Measurements from ENCODE around the gene HDAC5.
"Not testable (repeated sequence)": the region's sequence is repeated elsewhere in the genome, so short reads cannot be mapped to it uniquely, and the experiment has no call there.

HDAC5 gene

GRCh38 chr17:44132275-44132821 is 8.9 kb upstream of the HDAC5 start:
- DNase-seq (ENCODE audit: low spot score): no peak

- DNase-seq (ENCODE audit: low spot score): not testable (repeated sequence)
These were observed 7.9 kb upstream of the HDAC5 start for GRCh38 chr17:44131372-44131771.

GRCh38 chr17:44130693-44131349 is 7.4 kb upstream of the HDAC5 start:
- no peak for DNase-seq (ENCODE audit: low spot score)

- no peak for DNase-seq (ENCODE audit: low spot score)
These were observed 4.9 kb upstream of the HDAC5 start for GRCh38 chr17:44128383-44128782.

GRCh38 chr17:44124118-44124438 is 637 bp upstream of the HDAC5 start:
- DNase-seq (ENCODE audit: low spot score): no peak

GRCh38 chr17:44122816-44123355 is 555 bp downstream of the HDAC5 start:
- peak; percentile 54 for DNase-seq (ENCODE audit: low spot score)

GRCh38 chr17:44121997-44122815 is 1.2 kb downstream of the HDAC5 start:
- DNase-seq (ENCODE audit: low spot score): no peak

- no peak for DNase-seq (ENCODE audit: low spot score)
These were observed 2.4 kb downstream of the HDAC5 start for GRCh38 chr17:44120851-44121605.

GRCh38 chr17:44120281-44120680 is 3.2 kb downstream of the HDAC5 start:
- not testable (repeated sequence) for DNase-seq (ENCODE audit: low spot score)

- DNase-seq (ENCODE audit: low spot score): no peak
These were observed 3.6 kb downstream of the HDAC5 start for GRCh38 chr17:44119798-44120197.

- DNase-seq (ENCODE audit: low spot score): no peak
These were observed 4.4 kb downstream of the HDAC5 start for GRCh38 chr17:44119062-44119461.

GRCh38 chr17:44118427-44119050 is 4.9 kb downstream of the HDAC5 start:
- DNase-seq (ENCODE audit: low spot score): no peak

GRCh38 chr17:44117351-44117750 is 6.1 kb downstream of the HDAC5 start:
- DNase-seq (ENCODE audit: low spot score): no peak

GRCh38 chr17:44115585-44116415 is 7.6 kb downstream of the HDAC5 start:
- DNase-seq (ENCODE audit: low spot score): peak; percentile 40

GRCh38 chr17:44113868-44114840 is 9.3 kb downstream of the HDAC5 start:
- no peak for DNase-seq (ENCODE audit: low spot score)

GRCh38 chr17:44113382-44113781 is 10.1 kb downstream of the HDAC5 start:
- no peak for DNase-seq (ENCODE audit: low spot score)

GRCh38 chr17:44112284-44113280 is 10.9 kb downstream of the HDAC5 start:
- DNase-seq (ENCODE audit: low spot score): no peak

- no peak for DNase-seq (ENCODE audit: low spot score)
These were observed 11.7 kb downstream of the HDAC5 start for GRCh38 chr17:44111777-44112176.

All from hematopoietic multipotent progenitor cell treated with erythropoietin and hydrocortisone succinate and interleukin-3 and kit ligand, for 17 days (in vitro differentiated cells).